ENCODE measurements around the gene CSK. TPM values are rescaled to one million over a fixed set of nuclear protein-coding genes. Genes with fewer than 3 reads are reported as not detected.

CSK gene
- total RNA-seq, 2 donors from 2014 or later: 64.3 to 68.5 TPM

GRCh38 chr15:74773731-74774252, 8.1 kb upstream of the CSK start:
- no peaks in the 10 kb centered on the region for H3K36me3 ChIP-seq (ENCODE audit: control insufficient read depth, insufficient read depth, low read length)
- Mint-ChIP-seq H3K4me3 (no peak overlapping the region), H3K4me1 (peaks cover 42% of the 10 kb centered on the region), H3K36me3 (ENCODE audit: low read depth) (no peaks in the 10 kb centered on the region), H3K9me3 (no peaks in the 10 kb centered on the region), H3K27me3 (ENCODE audit: insufficient read depth) (peaks cover 9% of the 10 kb centered on the region), H3K27ac (no peak overlapping the region)
- peaks cover 11% of the 10 kb centered on the region for H3K27me3 ChIP-seq (ENCODE audit: control insufficient read depth, insufficient read depth, low read length, poor library complexity, severe bottlenecking)
- DNase-seq: peak; percentile 86
- 31 to 42% methylated on average over 5 of the region's 5 CpGs for WGBS, 2 experiments (ENCODE audit: insufficient coverage in 1 of 2, insufficient read length in 1 of 2)
- H3K9ac ChIP-seq (ENCODE audit: extremely low read depth, low read length, poor library complexity, severe bottlenecking): no peak overlapping the region
- no peaks in the 10 kb centered on the region for H3K9me3 ChIP-seq (ENCODE audit: control insufficient read depth, low read length)
- H3K27ac ChIP-seq (ENCODE audit: low read depth, low read length): peak overlapping the region; percentile 77
- H3K4me1 ChIP-seq (ENCODE audit: control insufficient read depth, insufficient read depth, low read length): peaks cover 17% of the 10 kb centered on the region
- TF ChIP-seq CTCF (conservative IDR thresholded peaks at IDR 0.05): no peak
- no peak overlapping the region for H3K4me3 ChIP-seq (ENCODE audit: low read length)

- H3K4me3 Mint-ChIP-seq: no peak overlapping the region
- peaks cover 17% of the 10 kb centered on the region for H3K4me1 ChIP-seq (ENCODE audit: control insufficient read depth, insufficient read depth, low read length)
- H3K27ac ChIP-seq (ENCODE audit: low read depth, low read length): no peak overlapping the region
- no peaks in the 10 kb centered on the region for H3K36me3 ChIP-seq (ENCODE audit: control insufficient read depth, insufficient read depth, low read length)
- no peaks in the 10 kb centered on the region for H3K36me3 Mint-ChIP-seq (ENCODE audit: low read depth)
- no peak for DNase-seq
- H3K9me3 Mint-ChIP-seq: no peaks in the 10 kb centered on the region
- H3K27me3 ChIP-seq (ENCODE audit: control insufficient read depth, insufficient read depth, low read length, poor library complexity, severe bottlenecking): peaks cover 4% of the 10 kb centered on the region
- TF ChIP-seq CTCF (conservative IDR thresholded peaks at IDR 0.05): no peak
- H3K27ac Mint-ChIP-seq: no peak overlapping the region
- peaks cover 8% of the 10 kb centered on the region for H3K27me3 Mint-ChIP-seq (ENCODE audit: insufficient read depth)
- 90 to 100% methylated on average over 2 to 5 of the region's 5 CpGs for WGBS, 2 experiments (ENCODE audit: insufficient coverage in 1 of 2, insufficient read length in 1 of 2)
- no peak overlapping the region for H3K9ac ChIP-seq (ENCODE audit: extremely low read depth, low read length, poor library complexity, severe bottlenecking)
- H3K4me3 ChIP-seq (ENCODE audit: low read length): no peak overlapping the region
- H3K9me3 ChIP-seq (ENCODE audit: control insufficient read depth, low read length): no peaks in the 10 kb centered on the region
- peaks cover 42% of the 10 kb centered on the region for H3K4me1 Mint-ChIP-seq
These were observed 6.7 kb upstream of the CSK start for GRCh38 chr15:74775132-74775562.

GRCh38 chr15:74775894-74776293, 6.0 kb upstream of the CSK start:
- Histone ChIP-seq H3K36me3 (ENCODE audit: control insufficient read depth, insufficient read depth, low read length) (no peaks in the 10 kb centered on the region), H3K4me3 (ENCODE audit: low read length) (no peak overlapping the region), H3K27ac (ENCODE audit: low read depth, low read length) (no peak overlapping the region), H3K9me3 (ENCODE audit: control insufficient read depth, low read length) (no peaks in the 10 kb centered on the region), H3K9ac (ENCODE audit: extremely low read depth, low read length, poor library complexity, severe bottlenecking) (no peak overlapping the region), H3K27me3 (ENCODE audit: control insufficient read depth, insufficient read depth, low read length, poor library complexity, severe bottlenecking) (no peaks in the 10 kb centered on the region), H3K4me1 (ENCODE audit: control insufficient read depth, insufficient read depth, low read length) (peaks cover 17% of the 10 kb centered on the region)
- peaks cover 11% of the 10 kb centered on the region for H3K27me3 Mint-ChIP-seq (ENCODE audit: insufficient read depth)
- 91 to 100% methylated on average over 2 to 4 of the region's 4 CpGs for WGBS, 2 experiments (ENCODE audit: insufficient coverage in 1 of 2, insufficient read length in 1 of 2)
- H3K4me3 Mint-ChIP-seq: no peak overlapping the region
- no peak for DNase-seq
- H3K4me1 Mint-ChIP-seq: peaks cover 42% of the 10 kb centered on the region
- no peaks in the 10 kb centered on the region for H3K9me3 Mint-ChIP-seq
- TF ChIP-seq CTCF (conservative IDR thresholded peaks at IDR 0.05): no peak
- H3K36me3 Mint-ChIP-seq (ENCODE audit: low read depth): no peaks in the 10 kb centered on the region
- H3K27ac Mint-ChIP-seq: no peak overlapping the region

Data from endodermal cell (in vitro differentiated cells).